NCI-H1105 treated with DMSO at 0.1 percent for 48 hours (cell line): Measurements from ENCODE around the gene FAM107B.
"Not testable (repeated sequence)": the region's sequence is repeated elsewhere in the genome, so short reads cannot be mapped to it uniquely, and the experiment has no call there.

ENCODE experiments used
- DNase-seq: peaks from one replicate; lab custom pipeline; 2025; lab: John Stamatoyannopoulos, UW

FAM107B gene

DNA sequence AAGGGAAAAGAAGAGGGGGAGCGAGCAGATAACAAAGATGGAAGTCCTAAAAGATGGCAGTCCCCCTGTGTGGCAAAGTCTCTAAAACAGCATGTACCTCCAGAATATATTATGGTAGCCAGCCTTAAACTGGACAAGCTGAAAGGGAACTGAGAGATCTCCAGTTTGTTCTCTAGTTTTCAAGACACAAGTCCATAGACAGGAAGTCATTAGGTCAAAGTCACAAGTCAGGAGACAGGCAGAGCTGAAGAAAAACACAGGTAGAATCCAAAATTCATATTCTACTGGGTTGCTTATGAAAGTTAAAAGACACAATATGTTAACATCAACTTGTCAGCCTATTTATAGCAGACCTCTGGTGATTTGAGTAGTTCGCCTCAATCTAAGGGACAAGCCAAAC lies 38.7 kb downstream of the FAM107B start:
- no peak for DNase-seq

DNA sequence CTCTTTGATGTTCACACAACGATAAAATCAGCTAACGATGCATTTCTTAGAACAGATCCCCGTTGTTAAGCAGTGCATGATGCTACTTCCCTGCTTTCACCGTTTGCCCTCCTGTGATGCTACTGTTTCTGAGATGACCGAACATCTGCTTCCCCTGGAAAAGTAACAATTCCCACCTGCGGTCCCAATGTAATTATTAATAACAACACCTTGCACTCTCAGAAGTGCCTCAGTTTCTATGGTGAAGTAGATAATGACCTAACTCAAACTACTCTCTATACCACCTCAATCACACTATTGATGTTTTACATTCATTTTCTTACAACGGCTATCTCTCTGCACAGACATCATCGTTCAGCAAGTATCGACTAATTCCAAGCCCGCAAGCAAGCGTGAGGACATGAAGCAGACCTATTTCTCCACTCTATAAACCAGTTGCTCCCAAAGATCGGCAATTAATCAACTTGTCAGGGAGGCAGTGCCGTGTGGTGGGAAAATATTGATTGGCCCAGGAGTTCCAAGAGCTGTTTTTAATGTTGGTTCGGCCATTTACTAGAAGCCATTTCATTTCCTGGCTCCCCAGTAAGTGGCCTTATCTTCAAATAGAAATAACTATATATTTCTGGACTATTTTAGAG lies 42.7 kb downstream of the FAM107B start:
- peak; percentile 82 for DNase-seq

DNA sequence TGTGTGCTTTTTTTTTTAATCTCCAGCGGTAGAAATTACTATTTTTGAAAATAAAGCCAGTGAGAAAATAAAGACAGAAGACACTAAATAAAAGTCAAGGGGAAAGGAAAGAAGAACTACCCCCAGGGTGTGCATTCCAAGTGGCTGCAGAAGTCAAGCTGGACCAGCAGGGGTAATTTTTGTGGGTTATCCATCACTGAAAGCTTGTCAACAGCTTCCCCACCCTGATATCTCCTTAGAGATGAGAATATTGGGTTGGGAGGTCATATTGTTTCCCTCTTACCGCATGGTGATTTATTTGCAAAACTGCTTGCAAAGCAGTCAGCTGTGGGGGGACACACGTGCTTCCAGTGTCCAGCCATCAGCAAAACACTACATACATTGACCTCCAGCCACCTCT lies 46.4 kb downstream of the FAM107B start:
- no peak for DNase-seq

DNA sequence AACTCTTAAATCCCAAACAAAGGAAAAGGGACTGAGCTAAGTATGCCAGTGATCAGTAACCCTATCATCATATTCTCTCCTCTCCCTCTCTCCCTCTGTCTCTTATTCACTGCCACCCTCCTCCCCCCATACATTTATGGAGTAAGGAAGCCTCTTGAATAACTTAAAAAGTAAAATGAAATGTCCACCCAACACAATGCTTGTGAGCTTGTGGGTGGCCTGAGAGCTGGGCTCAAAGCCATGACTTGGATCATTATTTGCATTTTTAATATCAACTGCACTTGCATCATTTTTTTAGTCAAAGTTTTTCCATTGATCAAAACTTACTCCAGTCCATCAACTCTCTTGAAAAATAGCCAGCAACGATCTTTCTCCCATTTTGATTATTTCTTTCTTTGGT lies 46.8 kb downstream of the FAM107B start:
- DNase-seq, result no peak

DNA sequence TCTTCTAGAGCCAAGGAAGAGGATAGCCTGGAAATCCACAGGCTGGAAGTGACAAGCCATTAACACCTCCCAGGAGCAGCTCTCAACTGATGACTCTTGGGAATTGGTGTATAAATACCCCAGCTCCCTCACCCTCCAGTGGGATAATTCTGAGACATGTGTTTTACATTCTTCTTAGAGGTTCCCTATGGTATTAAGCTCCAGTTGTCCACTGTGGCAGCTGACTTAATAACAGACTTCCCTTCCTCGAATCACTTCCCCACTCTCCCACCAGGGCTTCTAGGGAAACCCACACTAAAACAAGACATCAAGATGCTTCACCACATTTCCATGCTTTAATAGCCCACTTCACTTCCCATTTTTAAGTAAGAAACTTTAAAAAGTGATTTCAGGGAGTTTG lies 47.2 kb downstream of the FAM107B start:
- no peak for DNase-seq

DNA sequence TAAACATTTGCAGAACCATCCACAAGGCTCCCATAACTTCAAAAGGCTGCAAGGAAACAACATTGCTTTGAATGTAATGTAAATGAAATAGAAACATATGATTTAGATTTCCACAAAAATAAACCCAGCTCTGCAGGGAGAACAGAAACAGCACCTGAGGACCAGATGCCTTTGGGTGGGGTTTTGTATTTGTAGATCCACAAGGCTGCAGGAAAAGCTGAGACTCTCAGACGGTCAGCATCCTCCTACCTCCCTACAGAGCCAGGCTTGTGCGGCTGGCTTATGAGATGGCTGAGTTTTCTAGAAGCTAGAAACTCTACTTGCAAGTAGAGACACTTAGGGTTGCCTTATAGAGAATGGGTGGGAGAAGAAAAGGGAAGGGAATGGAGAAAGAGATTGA lies 49.8 kb downstream of the FAM107B start:
- DNase-seq, result no peak

DNA sequence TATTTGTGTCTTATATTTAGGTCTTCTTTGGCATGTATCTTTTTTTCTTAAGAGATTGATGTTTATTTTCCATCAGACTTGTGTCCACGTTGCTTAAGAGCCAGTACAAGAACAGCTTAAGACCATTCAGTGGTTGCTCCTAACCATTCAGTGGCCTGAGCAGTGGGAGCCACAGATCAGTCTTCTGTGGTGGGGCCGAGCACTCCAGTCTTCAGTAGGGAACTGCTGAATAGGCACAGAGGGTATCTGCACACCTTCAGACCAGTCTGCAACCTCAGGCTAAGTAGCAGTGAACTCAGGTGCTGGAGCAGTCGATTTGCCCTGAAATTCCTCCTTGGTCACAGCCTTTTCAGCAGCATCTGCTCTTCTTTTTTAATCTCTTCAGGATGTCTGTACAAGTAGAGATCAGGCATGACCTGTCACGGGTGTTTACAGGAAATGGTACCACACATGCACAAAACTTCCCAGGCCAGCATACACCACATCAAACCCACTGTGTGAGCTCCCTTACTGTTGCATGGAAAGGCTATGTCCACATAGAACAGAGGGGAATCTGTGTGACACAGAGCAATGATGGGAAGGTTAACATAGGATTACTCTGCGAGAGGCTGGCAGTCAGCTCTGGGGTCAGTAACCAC lies 51.5 kb downstream of the FAM107B start:
- DNase-seq, result no peak

DNA sequence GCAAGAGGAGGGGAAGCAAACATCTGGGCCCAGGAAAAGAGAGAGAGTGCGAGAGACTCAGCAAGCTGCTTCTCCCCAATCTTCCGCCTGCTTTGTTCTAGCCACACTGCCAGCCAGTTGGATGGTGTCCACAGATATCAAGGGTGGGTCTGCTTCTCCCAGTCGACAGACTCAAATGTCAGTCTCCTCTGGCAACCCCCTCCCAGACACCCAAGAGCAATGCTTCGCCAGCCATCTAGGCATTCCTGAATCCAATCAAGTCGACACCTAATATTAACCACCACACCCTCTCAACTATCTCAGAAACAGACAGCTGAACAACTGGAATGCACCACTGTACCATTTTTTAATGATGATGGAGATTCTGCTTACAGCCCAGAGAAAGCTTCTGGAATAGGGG lies 57.1 kb downstream of the FAM107B start:
- no peak for DNase-seq

DNA sequence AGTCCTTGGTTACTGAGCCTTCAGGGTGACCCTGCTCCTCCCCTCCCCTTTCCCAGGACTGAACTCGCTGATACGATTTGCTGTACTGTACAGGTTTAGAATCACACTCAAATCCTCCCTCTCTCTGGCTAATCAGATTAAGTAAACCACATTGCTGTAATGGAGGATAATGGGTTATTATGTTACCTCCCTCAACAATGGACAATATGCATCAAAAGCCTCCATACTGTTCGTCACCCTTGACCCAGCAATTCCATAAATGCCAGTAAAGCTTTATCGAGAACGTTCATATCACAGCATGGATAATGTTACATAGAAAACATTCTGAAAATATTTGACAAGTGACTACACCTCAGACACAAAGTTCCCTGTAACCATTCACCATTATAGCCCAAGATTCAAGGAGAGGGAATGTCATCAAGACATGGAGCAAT lies 61.7 kb downstream of the FAM107B start:
- DNase-seq, result no peak

DNA sequence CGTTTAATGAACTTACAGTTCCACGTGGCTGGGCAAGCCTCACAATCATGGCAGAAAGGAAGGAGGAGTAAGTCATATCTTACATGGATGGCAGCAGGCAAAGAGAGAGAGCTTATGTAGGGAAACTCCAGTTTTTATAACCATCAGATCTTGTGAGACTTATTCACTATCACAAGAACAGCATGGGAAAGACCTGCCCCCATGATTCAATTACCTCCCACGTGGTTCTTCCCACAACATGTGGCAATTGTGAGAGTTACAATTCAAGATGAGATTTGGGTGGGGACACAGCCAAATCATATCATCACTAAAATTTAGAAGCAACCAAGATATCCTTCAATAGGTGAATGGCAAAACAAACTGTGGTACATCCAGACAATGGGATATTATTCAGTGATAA lies 65.4 kb downstream of the FAM107B start:
- not testable (repeated sequence) for DNase-seq

DNA sequence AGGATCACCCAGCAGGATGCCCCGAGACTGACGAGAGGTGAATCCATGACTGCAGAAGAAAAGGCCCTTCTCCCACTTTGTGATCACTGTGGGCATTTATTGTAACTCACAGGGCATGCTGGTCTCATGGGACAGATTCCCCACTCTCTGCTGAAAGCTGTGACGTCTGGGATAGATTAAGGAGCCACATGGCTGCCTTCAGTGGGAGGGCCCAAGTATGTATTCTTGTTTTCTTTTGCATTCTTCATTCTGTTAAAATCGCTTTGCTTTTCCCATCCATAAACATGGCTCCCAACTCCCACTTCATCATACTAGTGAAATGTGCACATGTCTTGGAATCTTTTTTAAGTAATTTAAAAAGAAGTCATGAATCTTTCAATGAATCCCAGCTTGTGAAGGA lies 67.2 kb downstream of the FAM107B start:
- no peak for DNase-seq

DNA sequence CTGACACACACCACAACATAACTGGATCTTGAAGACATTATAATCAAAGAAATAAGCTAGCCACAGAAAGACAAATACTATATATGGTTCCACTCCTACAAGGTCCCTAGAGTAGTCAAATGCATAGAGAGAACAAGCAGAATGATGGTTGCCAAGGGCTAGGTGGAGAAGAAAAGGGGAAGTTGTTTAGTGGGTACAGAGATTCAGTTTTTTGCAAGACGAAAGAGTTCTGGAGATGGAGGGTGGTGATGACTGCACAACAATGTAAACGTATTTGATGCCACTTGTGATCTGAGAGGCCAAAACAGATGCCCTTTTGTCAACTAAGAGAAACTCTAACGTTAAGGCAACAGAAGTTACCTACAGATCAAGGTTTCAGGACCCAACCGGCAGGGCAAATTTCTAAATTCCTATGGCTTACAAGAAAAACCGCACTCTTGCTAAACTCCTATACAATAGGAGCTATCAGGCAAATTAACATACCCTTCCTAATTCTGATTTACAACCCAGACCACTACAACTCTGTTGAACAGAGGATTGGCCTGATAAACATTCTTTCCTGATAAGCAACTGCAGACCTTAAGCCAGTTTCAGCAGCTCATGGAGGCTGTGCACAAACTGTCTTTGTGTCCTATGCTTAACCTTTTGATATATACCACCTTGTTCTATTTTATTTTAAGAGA lies 69.0 kb downstream of the FAM107B start:
- no peak for DNase-seq

DNA sequence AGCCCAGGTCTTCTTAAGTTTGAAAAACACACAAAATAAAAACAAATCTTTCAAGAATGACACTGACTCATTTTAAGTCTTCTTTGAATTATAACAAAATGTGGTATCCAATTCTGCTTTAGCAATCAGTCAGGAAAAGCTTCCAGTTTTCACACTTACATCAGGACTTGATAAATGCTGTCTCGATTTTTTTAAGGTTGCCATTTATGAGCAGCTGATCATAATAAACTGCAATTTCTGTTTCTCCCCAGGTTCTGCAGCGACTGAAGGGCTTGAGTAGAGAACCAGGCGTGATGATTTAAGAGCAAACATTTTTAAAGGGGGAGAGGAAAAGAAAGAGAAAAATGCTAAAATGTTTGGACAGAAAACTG lies 71.1 kb downstream of the FAM107B start:
- no peak for DNase-seq

DNA sequence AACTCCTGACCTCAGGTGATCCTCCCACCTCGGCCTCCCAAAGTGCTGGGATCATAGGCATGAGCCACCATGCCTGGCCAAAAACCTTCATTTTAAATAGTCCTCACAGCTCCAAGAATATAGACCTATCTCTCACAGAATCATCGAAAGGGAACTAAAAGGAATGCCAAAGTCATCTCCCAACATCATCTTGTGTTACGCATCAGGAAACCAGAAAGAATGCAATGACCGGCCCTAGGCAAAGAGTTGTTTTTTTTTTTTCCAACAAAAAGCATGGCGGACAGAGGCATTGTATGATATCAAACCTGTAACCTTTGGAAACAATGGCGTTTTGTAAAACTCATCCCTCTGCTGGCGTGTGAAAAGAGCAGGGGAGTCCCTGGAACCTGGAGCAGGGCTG lies 73.2 kb downstream of the FAM107B start:
- DNase-seq, result no peak

DNA sequence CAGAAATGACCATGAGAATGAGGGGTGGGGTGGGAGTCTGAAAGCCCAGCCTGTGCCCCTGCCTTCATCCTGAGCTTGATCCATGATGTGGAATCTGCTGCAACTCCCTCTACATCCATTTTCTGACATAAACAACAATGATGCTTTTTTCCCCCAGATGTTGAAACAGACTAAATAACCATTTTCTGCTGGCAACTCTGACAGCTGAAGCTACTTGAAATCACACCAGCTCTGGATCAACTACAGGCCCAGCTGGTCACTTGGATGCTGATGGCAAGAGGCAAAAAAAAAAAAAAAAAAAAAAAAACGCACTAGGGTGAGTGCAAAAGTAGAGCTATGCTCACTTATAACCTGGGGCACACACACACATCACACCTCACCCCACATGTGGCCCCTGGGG lies 74.2 kb downstream of the FAM107B start:
- no peak for DNase-seq

DNA sequence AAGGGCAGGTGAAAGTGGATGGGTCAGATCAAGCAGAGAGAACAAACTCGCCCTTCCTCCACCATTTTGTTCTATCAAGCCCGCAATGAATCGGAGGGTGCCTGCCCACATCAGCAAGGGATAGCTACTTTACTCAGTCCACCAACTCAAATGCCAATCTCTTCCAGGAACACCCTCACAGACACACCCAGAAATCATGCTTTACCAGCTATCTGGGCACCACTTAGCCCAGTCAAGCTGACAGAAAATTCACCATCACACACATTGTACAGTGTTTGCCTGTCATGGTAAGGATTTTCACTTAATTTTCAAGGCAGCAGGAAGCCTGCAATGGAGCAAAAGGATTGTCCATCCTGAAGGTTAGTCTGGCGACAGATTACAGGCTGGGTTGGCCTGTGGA lies 75.2 kb downstream of the FAM107B start:
- DNase-seq, result no peak

DNA sequence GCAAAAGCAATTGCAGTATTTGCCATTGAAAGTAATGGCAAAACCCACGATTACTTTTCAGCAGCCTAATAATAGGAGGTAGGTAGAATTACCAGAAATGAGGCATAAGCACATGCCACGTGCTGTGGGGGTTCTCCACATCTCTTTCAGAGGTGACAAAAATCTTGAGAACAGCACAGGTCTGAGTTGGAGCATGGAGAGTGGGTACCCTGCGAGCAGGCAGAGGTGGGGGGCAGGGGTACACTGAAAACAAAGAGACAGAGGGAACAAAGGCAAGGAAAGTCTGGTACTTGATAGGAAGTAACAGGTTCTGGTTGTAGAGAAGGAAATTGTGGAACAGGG lies 75.9 kb downstream of the FAM107B start:
- no peak for DNase-seq

DNA sequence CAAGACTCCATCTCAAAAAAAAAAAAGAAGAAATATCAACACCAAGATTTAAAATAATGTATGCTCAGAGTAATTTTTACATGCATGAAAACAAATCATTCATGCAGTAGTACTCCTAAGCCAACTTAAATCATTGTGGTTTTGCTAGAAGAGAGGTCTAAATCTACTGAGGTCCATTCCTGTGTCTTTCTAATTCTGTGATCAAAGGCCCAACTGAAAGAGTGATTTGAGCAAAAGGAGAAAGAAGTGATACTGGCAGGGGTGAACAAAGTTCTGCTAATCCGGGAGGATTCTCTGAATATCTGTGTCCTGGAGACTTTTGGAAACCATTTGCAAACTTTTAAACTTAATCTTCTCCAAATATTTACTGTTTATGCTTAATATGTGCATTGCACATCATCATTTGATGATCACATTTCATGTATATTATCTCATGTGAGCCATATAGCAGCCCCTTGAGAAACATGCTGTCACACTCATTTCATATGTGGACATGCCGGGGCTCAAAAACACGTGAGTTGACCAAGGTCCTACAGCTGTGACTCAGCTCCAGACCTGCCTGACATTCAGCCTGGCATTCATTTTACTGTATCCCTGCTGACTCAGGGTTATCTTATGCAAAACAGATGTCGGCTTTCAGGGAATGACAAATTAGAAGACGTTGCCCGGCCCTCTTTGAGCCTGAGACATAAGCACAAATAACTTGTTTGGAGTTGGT lies 76.4 kb downstream of the FAM107B start:
- no peak for DNase-seq

DNA sequence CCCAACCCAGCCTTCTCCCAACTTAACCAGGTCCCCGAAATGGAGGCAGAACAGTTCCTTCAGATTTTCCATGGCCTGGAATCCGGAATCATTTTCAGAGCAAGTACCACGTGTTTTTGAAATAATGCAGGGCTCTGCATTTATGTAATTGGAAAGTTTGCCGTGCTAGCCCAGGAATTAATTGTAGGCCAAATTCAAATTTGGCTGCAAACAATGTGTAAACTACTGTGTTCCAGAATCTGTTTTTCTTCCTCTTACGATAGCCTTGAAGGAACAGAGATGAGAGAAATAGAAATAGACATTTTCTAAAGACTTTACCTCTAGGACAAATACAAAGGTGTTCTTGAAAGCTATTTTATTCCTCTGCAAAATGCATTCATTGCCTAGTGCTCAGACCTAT lies 77.4 kb downstream of the FAM107B start:
- DNase-seq, result no peak

DNA sequence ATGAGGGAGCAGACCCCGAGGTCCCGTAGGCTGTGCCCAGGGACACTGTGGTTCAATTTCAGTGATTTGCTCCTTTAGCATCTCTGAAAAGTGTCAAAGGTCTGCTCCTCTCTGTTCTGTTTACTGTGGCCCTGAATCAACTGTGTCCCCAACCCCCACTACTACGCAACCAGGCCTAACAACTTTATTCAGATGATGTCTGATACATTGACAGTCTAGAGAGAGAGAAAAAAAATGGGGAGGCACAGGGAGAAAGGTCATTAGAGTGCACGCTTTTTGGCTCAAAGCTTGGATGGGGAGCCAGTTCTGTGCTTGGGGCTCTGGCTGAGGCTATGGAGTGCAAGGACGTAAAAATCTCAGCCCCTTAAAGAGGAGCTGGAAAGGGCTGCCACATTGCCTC lies 77.9 kb downstream of the FAM107B start:
- DNase-seq, result no peak

DNA sequence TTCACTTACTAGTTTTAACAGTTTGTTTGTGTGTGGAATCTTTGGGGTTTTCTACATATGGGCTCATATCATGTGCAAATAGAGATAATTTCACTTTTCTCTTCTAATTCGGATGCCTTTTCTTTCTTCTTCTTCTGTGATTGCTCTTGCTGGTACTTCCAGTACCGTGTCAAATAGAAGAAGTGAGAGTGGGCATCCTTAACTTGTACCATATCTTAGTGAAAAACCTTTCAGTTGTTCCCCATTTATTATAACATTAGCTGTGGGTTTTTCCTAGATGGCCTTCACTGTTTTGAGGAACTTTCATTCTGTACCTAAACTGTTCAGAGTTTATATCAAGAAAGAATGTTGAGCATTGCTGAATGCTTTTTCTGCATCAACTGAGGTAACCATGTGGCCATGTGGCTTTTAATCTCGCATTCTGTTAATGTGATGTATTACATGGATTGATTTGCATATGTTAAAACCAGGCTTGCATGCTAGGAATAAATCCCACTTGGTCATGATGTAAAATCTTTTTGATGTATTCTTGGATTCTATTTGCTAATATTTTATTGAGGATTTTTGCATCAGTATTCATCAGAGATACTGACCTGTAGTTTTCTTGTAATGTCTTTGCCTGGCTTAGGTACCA lies 78.7 kb downstream of the FAM107B start:
- DNase-seq, result no peak

DNA sequence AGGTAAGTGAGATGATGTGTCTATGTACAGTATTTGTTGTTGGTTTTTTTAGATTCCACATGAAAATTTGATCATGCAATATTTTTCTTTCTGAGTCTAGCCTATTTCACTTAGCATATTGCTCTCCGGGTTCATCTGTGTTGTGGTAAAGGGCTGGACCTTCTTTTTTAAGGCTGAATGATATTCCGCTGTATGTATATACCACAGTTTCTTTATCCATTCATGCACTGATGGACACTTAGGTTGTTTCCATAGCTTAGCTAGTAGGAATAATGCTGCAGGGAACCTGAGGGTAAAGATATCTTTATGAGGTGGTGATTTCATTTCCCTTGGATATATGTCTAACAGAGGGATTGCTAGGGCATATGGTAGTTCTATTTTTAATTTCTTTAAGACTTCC lies 80.8 kb downstream of the FAM107B start:
- no peak for DNase-seq
